Measurements from ENCODE around the gene ACOX1.

Gene ACOX1

GRCh38 chr17:75978938-75979704 is at the start of gene ACOX1, which contains the start of gene TEN1:
TSS of gene ACOX1 (minus strand) at chr17:75979166. CDS start at chr17:75979073, 93 bp downstream.
TSS of gene TEN1 (plus strand) at chr17:75979240. CDS start at chr17:75986193, 6,953 bp downstream.
- peak; percentile 96 for DNase-seq

- DNase-seq, result no peak
Measured at GRCh38 chr17:76027159-76027839, 48.3 kb upstream of the ACOX1 start, which contains the start of gene EVPL. TSS of gene EVPL (minus strand) at chr17:76027306. CDS start at chr17:76027198, 108 bp downstream.

GRCh38 chr17:76026714-76027158 is 47.8 kb upstream of the ACOX1 start:
- DNase-seq, result no peak

- DNase-seq, result no peak
Measured at GRCh38 chr17:76025294-76025693, 46.3 kb upstream of the ACOX1 start.

- no peak for DNase-seq
Measured at GRCh38 chr17:76024353-76024752, 45.4 kb upstream of the ACOX1 start.

GRCh38 chr17:76023900-76024237 is 44.9 kb upstream of the ACOX1 start:
- no peak for DNase-seq

GRCh38 chr17:76022973-76023899 is 44.3 kb upstream of the ACOX1 start:
- DNase-seq, result no peak

DNA sequence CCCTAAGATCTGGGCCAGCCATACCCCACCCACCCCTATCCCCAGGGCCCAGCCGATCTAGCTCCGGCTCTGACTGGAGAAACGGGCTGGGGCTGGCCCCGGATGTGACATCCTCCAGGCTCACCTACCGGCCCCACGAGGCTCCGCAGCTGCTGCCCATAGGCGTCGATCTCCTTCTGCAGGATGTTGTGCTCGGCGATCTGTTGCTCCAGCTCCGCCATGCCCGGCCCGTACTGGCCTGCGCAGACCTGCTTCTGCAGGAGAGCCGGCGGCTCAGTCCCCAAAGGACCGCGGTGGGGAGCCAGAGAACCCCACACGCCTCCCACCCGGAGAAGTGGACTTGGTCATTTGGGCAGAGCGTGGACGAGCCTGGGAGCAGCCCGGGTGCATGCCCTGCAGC is 43.3 kb upstream of the ACOX1 start:
- DNase-seq, result no peak

- no peak for DNase-seq
Measured at GRCh38 chr17:76019833-76020467, 41.0 kb upstream of the ACOX1 start.

DNA sequence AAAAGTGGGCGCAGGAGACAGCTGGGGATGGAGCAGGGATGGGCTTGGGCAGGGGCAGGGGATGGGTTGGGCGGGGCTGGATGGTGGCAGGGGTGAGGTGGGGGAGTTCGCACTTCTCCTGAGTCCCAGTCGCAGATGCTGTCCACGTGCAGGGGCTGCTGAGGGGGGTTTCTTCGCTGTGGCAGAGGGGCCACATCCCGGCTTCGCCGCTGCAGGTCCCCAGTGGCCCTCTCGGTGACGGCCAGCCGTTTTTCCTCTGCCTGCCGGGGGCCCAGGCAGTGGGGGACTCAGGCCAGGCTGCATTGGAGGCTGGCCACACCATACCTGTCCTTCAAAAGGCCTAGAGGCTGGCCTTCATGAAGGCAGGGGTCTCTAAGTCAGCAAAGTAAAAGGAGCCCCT is 39.8 kb upstream of the ACOX1 start:
- no peak for DNase-seq

DNA sequence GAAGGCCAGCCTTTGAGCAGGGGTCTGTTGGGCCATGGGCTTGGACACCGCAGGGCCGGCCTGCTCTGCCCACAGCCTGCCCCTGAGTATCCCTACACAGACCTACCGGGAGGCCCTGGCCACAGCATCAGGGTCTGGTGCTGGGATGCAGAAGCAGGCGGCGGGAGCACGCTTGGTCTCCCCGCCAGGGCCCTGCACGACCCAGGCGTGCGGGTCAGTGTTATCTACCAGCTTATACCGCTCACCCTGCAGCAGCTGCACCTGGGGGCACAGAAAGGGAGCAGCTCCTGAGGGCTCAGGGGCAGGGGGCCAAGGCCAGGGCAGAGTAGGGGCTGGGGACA is 39.3 kb upstream of the ACOX1 start:
- DNase-seq, result no peak

DNA sequence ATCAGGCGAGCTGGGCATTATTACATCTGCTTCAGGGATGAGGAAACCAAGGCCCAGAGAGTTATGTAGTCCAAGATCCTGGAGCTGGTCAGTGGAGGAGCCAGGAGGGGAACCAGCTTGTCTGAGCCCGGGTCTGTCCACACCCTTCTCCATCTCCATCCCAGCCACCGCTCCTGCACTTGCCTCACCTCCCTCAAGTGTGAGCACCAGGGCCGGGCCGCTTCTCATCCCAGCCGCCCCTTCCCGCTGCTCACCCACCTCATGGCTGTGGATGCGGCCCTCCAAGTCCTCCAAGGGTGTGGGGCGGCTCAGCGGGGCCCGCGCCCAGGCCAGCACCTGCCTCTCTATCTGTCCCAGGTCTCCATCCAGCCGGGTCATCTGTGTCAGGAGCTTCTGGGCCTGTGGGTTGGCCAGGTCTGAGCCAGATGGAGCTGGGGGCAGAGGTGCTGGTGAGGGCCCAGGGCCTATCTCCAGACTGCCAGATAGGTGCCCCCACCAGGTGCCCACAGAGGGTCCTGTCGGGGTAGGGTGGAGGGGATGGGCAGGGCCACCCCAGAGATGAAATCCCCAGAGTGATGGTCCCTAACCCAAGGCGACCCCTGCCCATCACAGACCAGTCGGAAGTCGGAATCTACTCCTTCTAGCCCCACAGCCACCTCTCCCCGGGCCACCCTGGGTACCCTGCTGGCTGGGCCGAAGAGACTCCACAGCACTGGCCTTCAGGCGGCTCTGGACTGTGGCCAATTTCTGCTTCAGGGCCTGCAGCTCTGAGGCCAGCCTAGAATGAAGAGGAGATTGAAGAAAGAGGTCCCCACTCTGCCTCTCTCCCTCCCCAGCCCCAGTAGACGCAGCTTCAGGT is 38.7 kb upstream of the ACOX1 start:
- DNase-seq, result no peak

- DNase-seq, result no peak
Measured at GRCh38 chr17:76014925-76015261, 35.9 kb upstream of the ACOX1 start.

GRCh38 chr17:76014100-76014924 is 35.3 kb upstream of the ACOX1 start:
- DNase-seq, result peak; percentile 45

DNA sequence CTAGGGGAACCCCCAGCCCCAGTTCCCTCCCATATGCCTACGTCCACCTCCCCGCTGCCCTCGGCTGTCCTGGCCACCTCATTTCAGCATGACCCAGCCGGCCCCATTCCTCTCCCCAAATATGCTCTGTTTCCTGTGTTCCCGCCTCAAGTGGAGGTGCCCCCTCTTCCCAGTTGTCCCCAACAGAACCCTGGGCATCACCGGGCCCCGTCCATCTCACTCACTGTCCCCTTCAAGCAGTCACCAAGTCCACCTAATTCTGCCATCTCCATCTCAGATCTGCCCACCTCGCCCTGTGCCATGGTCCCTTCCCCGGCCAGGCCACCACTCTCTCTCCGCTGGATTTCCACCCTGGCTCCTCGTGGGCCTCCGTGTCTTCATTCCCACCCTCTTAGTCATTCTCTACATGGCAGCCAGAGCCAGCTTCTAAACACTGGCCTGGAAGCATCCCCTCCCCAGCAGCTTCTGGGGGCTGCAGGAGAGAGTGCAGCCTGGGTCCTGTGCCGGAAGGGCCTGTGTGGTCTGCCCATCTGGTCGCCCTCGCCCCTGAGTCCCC is 34.5 kb upstream of the ACOX1 start:
- no peak for DNase-seq

- DNase-seq, result no peak
Measured at GRCh38 chr17:76011951-76012350, 33.0 kb upstream of the ACOX1 start.

- no peak for DNase-seq
Measured at GRCh38 chr17:76009969-76010661, 31.1 kb upstream of the ACOX1 start.

- DNase-seq, result no peak
Measured at GRCh38 chr17:76009447-76009846, 30.5 kb upstream of the ACOX1 start.

DNA sequence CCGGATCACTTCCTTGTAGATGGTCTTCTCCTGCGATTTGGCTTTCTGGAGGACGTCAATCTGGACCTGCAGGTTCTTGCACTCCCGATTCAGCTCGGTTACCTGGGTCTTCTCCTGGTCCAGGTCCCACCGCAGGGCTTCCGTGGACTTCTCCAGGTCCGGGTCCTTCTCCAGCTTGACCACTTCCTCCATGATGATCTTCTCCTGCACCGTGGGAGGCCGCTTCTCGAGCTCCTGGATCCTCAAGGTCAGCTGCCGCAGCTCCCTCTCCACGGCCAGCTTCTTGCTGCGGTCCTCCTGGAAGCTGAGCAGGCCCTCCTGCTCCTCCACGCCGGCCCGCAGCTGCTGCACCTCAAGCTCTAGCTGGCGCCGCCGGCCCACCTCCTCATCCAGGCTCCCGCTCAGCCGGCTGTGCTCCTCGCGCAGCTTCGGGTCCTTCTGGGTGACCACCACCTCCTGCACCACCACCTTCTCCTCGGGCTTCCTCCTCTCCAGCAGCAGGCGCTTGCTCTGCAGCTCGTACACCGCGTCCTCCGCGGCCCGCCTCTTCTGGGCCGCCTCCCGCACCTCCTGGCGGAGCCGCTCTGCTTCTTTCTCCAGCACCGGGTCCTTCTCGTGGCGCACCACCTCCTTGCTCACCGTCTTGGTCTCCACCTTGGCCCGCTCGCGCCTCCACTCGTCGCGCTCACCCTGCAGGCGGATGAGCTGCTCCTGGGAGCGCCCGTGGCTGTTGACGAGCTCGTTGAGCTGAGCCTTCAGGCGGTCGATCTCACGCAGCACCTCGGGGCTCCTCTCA is 29.9 kb upstream of the ACOX1 start:
- DNase-seq, result no peak
